ENCODE measurements around the gene KASH5.

KASH5 gene

DNA sequence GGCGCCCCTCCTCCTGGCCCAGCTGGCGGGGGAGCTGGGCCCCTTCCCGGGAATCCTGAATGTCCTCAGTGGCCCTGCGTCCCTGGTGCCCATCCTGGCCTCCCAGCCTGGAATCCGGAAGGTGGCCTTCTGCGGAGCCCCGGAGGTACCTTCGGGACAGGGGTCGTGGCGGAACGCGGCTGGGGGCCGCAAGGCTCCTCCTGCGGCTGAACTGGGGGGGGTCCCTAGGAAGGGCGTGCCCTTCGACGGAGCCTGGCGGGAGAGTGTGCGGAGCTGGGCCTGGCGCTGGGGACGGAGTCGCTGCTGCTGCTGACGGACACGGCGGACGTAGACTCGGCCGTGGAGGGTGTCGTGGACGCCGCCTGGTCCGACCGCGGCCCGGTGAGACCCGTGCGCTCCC, 73.6 kb downstream of the KASH5 start:
- H3K27ac ChIP-seq = no peak overlapping the region
- TF ChIP-seq, protein P1, sequence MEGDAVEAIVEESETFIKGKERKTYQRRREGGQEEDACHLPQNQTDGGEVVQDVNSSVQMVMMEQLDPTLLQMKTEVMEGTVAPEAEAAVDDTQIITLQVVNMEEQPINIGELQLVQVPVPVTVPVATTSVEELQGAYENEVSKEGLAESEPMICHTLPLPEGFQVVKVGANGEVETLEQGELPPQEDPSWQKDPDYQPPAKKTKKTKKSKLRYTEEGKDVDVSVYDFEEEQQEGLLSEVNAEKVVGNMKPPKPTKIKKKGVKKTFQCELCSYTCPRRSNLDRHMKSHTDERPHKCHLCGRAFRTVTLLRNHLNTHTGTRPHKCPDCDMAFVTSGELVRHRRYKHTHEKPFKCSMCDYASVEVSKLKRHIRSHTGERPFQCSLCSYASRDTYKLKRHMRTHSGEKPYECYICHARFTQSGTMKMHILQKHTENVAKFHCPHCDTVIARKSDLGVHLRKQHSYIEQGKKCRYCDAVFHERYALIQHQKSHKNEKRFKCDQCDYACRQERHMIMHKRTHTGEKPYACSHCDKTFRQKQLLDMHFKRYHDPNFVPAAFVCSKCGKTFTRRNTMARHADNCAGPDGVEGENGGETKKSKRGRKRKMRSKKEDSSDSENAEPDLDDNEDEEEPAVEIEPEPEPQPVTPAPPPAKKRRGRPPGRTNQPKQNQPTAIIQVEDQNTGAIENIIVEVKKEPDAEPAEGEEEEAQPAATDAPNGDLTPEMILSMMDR (conservative IDR thresholded peaks at IDR 0.05) = no peak

DNA sequence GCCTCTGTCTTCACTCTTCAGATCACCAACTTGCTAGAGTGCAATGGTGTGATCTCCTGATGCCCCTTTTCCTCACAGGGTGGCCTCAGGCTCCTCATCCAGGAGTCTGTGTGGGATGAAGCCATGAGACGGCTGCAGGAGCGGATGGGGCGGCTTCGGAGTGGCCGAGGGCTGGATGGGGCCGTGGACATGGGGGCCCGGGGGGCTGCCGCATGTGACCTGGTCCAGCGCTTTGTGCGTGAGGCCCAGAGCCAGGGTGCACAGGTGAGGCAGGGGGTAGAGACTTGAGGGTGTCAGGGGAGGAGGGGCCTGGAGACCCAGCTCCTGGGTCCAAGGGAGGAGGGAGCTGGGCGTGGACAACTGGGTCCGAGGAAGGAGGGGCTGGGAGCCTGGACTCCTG, 74.4 kb downstream of the KASH5 start:
- H3K27ac ChIP-seq = no peak overlapping the region

DNA sequence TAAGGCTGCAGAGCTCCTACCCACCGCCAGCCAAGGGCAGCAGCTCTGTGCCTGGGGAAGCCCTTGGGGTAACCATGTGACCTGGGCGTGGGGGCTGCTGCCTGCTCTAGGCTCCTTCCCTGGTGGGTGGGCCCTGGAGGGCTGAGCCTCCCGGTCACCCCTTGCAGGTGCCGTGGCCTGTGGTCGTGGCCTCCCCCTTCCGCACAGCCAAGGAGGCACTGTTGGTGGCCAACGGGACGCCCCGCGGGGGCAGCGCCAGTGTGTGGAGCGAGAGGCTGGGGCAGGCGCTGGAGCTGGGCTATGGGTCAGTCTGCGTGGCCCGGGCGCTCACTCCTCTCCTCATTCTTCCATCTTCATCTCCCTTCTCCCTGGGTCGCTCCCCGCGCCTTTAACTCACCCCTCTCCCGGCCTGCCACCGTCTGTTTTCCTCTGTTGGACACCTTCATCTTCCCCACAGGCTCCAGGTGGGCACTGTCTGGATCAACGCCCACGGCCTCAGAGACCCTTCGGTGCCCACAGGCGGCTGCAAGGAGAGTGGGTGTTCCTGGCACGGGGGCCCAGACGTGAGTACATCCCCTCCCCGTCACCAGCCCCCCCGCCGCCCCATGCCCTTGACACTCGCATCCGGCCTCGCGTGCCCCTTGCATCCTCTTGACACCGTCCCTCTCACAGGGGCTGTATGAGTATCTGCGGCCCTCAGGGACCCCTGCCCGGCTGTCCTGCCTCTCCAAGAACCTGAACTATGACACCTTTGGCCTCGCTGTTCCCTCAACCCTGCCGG, 76.1 kb downstream of the KASH5 start:
- no peak overlapping the region for H3K27ac ChIP-seq
- TF ChIP-seq, protein P1 (conservative IDR thresholded peaks at IDR 0.05) = no peak

More for the DNA sequence above, 74.4 kb downstream of the KASH5 start:
- TF ChIP-seq, protein P1 (conservative IDR thresholded peaks at IDR 0.05) = no peak

DNA sequence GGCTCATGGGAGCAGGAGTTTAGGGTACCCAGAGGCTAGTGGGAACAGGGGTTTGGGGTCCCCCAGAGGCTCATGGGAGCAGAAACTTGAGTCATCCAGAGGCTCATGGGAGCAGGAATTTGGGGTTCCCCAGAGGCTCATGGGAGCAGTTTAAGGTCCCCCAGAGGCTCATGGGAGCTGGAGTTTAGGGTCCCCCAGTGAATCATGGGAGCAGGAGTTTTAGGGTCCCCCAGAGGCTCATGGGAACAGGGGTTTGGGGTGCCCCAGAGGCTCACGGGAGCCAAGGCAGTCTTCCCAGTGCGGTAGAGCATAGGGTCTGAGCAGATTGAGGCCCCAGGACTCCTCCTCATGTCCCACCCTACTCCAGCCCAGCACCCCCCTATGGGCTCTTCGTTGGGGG, 77.3 kb downstream of the KASH5 start:
- TF ChIP-seq, protein P1 (conservative IDR thresholded peaks at IDR 0.05) = no peak
- H3K27ac ChIP-seq = no peak overlapping the region
